H1 (cell line): Measurements from ENCODE around the gene CMTR1. TPM values are rescaled to one million over a fixed set of nuclear protein-coding genes. Genes with fewer than 3 reads are reported as not detected.

ENCODE experiments used
- EP300 ChIP-seq, 2 experiments: IDR thresholded peaks; 1 replicate in 1 of 2; 2 replicates in 1 of 2; pipeline ENCODE4 v1.6.1; 2011 to 2012; ENCODE audit warnings: low read depth in 2 of 2, low read length in 2 of 2, mild to moderate bottlenecking in 2 of 2, borderline replicate concordance in 1 of 2, inconsistent platforms in 1 of 2, moderate library complexity in 1 of 2
- KDM5A ChIP-seq: fragments of 200-600 bp; IDR thresholded peaks from 2 replicates; pipeline ENCODE4 v1.7.1; 2012; ENCODE audit warnings: mild to moderate bottlenecking, low read length, inconsistent platforms, mixed read lengths
- POLR2AphosphoS5 ChIP-seq: IDR thresholded peaks from 2 replicates; pipeline ENCODE4 v1.6.1; 2011; ENCODE audit warnings: low read depth, low read length
- RBBP5 ChIP-seq: IDR thresholded peaks from 2 replicates; pipeline ENCODE4 v1.7.1; 2012; ENCODE audit warnings: low read depth, mild to moderate bottlenecking, inconsistent platforms, low read length, moderate library complexity, borderline replicate concordance
- SIX5 ChIP-seq: IDR thresholded peaks from 2 replicates; pipeline ENCODE4 v1.6.1; 2011; ENCODE audit warnings: mild to moderate bottlenecking, low read depth, low read length
- polyA plus RNA-seq, 7 experiments: library from polyadenylated mRNA; depleted of rRNA in 3 of 7; stranded (reverse) in 5 of 7; unstranded in 2 of 7; fragments of >200 nt in 5 of 7; fragments of 200-250 nt in 2 of 7; gene quantifications; 1 replicate in 5 of 7; 2 replicates in 1 of 7; 4 replicates in 1 of 7; pipeline versions ENCODE4 v1.2.1 to v1.2.3, GENCODE V29; 2011 to 2013; ENCODE audit warnings: missing spikeins in 2 of 7, mixed read lengths in 2 of 7
- total RNA-seq: library from RNA; stranded (reverse); fragmentation: NEBNext Ultra II Directional; extraction: Animal tissue kit (Norgen Biotek cat#: 25700); gene quantifications from 2 replicates; pipeline ENCODE4 v1.2.1, GENCODE V29; 2021
- TF ChIP-seq, protein P1 (sequence below): fragments of 300-600 bp; sonication (generic); IDR thresholded peaks from 2 replicates; pipeline ENCODE4 v1.7.1; 2012; ENCODE audit warnings: low read length, moderate library complexity, mild to moderate bottlenecking, inconsistent platforms; ENCODE audit not compliant: insufficient replicate concordance
- TF ChIP-seq, protein P2 (sequence below): IDR thresholded peaks from 2 replicates; pipeline ENCODE4 v1.6.1; 2012; ENCODE audit warnings: inconsistent platforms

CMTR1 gene
- total and polyA plus RNA-seq, 2 of the 8 experiments (the other 6 are each of a cell fraction or from before 2014, with no cell fraction given): 15.2 to 33.1 TPM

DNA sequence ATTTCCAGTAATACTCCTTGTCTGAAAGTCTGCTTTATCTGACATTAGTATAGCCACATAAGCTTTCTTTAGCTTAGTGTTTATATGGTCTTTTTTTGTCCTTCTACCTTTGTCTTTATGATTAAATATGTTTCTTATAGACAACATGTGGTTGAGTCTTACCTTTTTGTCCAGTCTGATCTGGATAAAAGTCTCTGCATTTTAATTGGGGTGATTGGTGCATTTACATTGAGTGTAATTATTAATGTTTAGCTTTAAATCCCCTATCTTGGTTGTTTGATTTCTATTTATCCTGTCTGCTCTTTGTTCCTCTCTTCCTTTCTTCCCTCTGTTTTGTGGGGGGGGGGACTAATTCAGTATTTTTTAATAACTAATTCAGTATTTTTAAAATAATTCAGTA is 34.7 kb downstream of the CMTR1 start (continued):
- TF ChIP-seq, protein P1, sequence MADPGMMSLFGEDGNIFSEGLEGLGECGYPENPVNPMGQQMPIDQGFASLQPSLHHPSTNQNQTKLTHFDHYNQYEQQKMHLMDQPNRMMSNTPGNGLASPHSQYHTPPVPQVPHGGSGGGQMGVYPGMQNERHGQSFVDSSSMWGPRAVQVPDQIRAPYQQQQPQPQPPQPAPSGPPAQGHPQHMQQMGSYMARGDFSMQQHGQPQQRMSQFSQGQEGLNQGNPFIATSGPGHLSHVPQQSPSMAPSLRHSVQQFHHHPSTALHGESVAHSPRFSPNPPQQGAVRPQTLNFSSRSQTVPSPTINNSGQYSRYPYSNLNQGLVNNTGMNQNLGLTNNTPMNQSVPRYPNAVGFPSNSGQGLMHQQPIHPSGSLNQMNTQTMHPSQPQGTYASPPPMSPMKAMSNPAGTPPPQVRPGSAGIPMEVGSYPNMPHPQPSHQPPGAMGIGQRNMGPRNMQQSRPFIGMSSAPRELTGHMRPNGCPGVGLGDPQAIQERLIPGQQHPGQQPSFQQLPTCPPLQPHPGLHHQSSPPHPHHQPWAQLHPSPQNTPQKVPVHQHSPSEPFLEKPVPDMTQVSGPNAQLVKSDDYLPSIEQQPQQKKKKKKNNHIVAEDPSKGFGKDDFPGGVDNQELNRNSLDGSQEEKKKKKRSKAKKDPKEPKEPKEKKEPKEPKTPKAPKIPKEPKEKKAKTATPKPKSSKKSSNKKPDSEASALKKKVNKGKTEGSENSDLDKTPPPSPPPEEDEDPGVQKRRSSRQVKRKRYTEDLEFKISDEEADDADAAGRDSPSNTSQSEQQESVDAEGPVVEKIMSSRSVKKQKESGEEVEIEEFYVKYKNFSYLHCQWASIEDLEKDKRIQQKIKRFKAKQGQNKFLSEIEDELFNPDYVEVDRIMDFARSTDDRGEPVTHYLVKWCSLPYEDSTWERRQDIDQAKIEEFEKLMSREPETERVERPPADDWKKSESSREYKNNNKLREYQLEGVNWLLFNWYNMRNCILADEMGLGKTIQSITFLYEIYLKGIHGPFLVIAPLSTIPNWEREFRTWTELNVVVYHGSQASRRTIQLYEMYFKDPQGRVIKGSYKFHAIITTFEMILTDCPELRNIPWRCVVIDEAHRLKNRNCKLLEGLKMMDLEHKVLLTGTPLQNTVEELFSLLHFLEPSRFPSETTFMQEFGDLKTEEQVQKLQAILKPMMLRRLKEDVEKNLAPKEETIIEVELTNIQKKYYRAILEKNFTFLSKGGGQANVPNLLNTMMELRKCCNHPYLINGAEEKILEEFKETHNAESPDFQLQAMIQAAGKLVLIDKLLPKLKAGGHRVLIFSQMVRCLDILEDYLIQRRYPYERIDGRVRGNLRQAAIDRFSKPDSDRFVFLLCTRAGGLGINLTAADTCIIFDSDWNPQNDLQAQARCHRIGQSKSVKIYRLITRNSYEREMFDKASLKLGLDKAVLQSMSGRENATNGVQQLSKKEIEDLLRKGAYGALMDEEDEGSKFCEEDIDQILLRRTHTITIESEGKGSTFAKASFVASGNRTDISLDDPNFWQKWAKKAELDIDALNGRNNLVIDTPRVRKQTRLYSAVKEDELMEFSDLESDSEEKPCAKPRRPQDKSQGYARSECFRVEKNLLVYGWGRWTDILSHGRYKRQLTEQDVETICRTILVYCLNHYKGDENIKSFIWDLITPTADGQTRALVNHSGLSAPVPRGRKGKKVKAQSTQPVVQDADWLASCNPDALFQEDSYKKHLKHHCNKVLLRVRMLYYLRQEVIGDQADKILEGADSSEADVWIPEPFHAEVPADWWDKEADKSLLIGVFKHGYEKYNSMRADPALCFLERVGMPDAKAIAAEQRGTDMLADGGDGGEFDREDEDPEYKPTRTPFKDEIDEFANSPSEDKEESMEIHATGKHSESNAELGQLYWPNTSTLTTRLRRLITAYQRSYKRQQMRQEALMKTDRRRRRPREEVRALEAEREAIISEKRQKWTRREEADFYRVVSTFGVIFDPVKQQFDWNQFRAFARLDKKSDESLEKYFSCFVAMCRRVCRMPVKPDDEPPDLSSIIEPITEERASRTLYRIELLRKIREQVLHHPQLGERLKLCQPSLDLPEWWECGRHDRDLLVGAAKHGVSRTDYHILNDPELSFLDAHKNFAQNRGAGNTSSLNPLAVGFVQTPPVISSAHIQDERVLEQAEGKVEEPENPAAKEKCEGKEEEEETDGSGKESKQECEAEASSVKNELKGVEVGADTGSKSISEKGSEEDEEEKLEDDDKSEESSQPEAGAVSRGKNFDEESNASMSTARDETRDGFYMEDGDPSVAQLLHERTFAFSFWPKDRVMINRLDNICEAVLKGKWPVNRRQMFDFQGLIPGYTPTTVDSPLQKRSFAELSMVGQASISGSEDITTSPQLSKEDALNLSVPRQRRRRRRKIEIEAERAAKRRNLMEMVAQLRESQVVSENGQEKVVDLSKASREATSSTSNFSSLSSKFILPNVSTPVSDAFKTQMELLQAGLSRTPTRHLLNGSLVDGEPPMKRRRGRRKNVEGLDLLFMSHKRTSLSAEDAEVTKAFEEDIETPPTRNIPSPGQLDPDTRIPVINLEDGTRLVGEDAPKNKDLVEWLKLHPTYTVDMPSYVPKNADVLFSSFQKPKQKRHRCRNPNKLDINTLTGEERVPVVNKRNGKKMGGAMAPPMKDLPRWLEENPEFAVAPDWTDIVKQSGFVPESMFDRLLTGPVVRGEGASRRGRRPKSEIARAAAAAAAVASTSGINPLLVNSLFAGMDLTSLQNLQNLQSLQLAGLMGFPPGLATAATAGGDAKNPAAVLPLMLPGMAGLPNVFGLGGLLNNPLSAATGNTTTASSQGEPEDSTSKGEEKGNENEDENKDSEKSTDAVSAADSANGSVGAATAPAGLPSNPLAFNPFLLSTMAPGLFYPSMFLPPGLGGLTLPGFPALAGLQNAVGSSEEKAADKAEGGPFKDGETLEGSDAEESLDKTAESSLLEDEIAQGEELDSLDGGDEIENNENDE: no peak
- TF ChIP-seq EP300 (IDR thresholded peaks at IDR 0.05; ENCODE audit: borderline replicate concordance in 1 of 2, low read depth in 2 of 2, low read length in 2 of 2): no peak
- TF ChIP-seq RBBP5: no peak
- no peak for TF ChIP-seq SIX5
- TF ChIP-seq, protein P2, sequence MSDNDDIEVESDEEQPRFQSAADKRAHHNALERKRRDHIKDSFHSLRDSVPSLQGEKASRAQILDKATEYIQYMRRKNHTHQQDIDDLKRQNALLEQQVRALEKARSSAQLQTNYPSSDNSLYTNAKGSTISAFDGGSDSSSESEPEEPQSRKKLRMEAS: no peak
- TF ChIP-seq POLR2AphosphoS5: no peak
- TF ChIP-seq KDM5A: no peak
